ENCODE results near the gene RFC2. TPM values are rescaled to one million over a fixed set of nuclear protein-coding genes. Genes with fewer than 3 reads are reported as not detected.

Gene RFC2
- total RNA-seq, 1 donor from 2014 or later, result 37.7 TPM

- intact Hi-C loops (cut with DNase I), result no loop called here
- TF ChIP-seq, protein P1, sequence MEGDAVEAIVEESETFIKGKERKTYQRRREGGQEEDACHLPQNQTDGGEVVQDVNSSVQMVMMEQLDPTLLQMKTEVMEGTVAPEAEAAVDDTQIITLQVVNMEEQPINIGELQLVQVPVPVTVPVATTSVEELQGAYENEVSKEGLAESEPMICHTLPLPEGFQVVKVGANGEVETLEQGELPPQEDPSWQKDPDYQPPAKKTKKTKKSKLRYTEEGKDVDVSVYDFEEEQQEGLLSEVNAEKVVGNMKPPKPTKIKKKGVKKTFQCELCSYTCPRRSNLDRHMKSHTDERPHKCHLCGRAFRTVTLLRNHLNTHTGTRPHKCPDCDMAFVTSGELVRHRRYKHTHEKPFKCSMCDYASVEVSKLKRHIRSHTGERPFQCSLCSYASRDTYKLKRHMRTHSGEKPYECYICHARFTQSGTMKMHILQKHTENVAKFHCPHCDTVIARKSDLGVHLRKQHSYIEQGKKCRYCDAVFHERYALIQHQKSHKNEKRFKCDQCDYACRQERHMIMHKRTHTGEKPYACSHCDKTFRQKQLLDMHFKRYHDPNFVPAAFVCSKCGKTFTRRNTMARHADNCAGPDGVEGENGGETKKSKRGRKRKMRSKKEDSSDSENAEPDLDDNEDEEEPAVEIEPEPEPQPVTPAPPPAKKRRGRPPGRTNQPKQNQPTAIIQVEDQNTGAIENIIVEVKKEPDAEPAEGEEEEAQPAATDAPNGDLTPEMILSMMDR (IDR thresholded peaks at IDR 0.05), result no peak
- Histone ChIP-seq H3K4me1 (no peaks in the 10 kb centered on the region), H3K27me3 (no peaks in the 10 kb centered on the region), H3K36me3 (peaks cover 0 to 7% of the 10 kb centered on the region in 2 donors), H3K4me3 (no peak overlapping the region), H3K9me3 (no peaks in the 10 kb centered on the region), H3K27ac (no peak overlapping the region)
- DNase-seq (ENCODE audit: low spot score in 2 of 2), result no peak
These were observed 31.1 kb downstream of the RFC2 start for GRCh38 chr7:74222851-74223710.

DNA sequence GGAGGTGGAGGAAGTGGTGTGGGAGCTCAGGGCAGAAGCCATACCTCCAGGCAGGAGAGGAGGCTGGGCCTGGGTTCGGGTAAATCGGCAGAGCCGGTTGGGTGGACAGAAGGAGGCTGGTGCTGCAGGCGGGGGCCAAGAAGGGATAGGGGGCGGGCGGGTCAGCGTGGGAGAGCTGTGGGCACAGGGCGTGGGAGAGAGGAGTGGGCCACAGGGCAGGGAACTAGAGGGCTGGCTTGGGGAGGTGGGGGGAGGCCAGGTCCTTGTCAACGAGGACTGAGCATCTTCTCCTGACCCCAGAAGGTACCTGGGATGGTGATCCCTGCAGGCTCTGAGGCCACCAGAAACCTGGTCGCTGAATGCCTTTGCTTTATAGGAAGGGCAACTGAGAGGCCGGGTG lies 32.5 kb downstream of the RFC2 start:
- intact Hi-C loops (cut with DNase I), result no loop called here
- Histone ChIP-seq H3K27ac (no peak overlapping the region), H3K4me1 (no peaks in the 10 kb centered on the region), H3K27me3 (no peaks in the 10 kb centered on the region), H3K4me3 (no peak overlapping the region), H3K36me3 (peaks cover 0 to 7% of the 10 kb centered on the region in 2 donors), H3K9me3 (no peaks in the 10 kb centered on the region)
- DNase-seq (ENCODE audit: low spot score in 2 of 2), result no peak
- TF ChIP-seq, protein P1 (IDR thresholded peaks at IDR 0.05), result no peak

DNA sequence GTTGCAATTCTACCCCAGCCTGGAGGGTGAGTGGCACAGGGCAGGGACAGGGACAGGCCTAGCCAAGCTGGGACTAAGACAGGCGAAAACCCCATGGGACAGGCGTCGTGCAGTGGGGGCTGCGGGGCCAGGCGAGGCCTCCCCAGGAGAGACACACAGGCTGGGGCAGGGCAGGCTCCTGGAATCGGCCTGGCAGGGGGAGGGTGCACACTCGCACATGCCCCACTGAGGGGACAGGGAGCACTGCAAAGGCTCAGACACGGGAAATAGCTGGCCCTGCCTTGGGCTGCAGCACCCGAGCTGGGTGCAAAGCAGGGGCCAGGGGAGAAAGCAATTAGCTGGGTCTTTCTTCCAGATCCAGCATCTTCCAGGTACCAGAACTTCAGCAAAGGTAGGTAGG lies 34.0 kb downstream of the RFC2 start:
- Histone ChIP-seq H3K9me3 (no peaks in the 10 kb centered on the region), H3K36me3 (no peaks in the 10 kb centered on the region)
- intact Hi-C loops (cut with DNase I), result no loop called here

DNA sequence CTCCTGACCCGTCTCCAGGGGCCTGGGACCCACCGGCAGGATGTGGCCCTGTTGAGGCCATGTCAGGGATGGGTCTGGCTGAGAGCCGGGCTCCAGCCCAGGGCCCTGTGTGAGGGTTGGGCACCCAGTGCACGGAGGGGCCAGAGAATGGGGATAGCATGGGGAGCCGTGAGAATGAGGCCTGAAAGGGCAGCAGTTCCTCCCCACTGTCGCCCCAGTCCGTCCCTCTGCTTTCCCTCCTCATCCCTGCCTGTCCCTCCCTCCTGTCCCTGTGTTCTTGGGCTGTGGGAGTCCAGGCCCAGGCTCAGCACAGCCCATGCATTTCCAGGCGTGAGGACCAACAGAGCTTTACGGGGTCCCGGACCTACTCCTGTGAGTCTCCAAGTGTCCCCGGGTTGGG lies 34.8 kb downstream of the RFC2 start:
- no peak for DNase-seq (ENCODE audit: low spot score in 2 of 2)
- intact Hi-C loops (cut with DNase I), result no loop called here
- no peak overlapping the region for H3K27ac ChIP-seq
- no peaks in the 10 kb centered on the region for H3K9me3 ChIP-seq
- H3K36me3 ChIP-seq, result no peaks in the 10 kb centered on the region
- TF ChIP-seq, protein P1 (IDR thresholded peaks at IDR 0.05), result no peak
- H3K4me3 ChIP-seq, result no peak overlapping the region
- no peaks in the 10 kb centered on the region for H3K4me1 ChIP-seq
- H3K27me3 ChIP-seq, result no peaks in the 10 kb centered on the region

More for the DNA sequence above, 34.0 kb downstream of the RFC2 start:
- no peaks in the 10 kb centered on the region for H3K27me3 ChIP-seq
- H3K27ac ChIP-seq, result no peak overlapping the region
- no peaks in the 10 kb centered on the region for H3K4me1 ChIP-seq
- H3K4me3 ChIP-seq, result no peak overlapping the region
- DNase-seq (ENCODE audit: low spot score in 2 of 2), result no peak
- TF ChIP-seq, protein P1 (IDR thresholded peaks at IDR 0.05), result no peak

DNA sequence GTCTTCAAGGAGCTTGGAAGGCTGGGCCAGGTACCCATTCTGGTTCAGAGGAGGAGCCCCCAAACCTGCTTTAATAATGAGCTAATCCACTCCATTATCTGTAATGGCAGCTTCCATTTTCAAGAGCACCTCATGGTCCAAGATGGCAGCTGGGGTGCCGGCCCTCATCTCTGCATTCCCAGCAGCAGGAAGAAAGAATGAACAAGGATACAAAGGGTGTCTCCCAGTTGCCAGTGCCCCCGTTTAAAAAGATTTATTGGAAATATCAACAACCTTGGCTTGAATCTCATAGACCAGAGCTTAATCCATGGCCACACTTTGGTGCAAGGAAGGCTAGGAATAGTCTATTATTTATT lies 35.9 kb downstream of the RFC2 start:
- H3K36me3 ChIP-seq, result no peaks in the 10 kb centered on the region
- intact Hi-C loops (cut with DNase I), result no loop called here

More for the DNA sequence above, 35.9 kb downstream of the RFC2 start:
- Histone ChIP-seq H3K27me3 (no peaks in the 10 kb centered on the region), H3K27ac (no peak overlapping the region), H3K9me3 (no peaks in the 10 kb centered on the region), H3K4me3 (no peak overlapping the region), H3K4me1 (no peaks in the 10 kb centered on the region)
- no peak for DNase-seq (ENCODE audit: low spot score in 2 of 2)
- TF ChIP-seq, protein P1 (IDR thresholded peaks at IDR 0.05), result no peak

All from ascending aorta (tissue), 2 donors.